ENCODE results near the gene CDKN2C.

DNA sequence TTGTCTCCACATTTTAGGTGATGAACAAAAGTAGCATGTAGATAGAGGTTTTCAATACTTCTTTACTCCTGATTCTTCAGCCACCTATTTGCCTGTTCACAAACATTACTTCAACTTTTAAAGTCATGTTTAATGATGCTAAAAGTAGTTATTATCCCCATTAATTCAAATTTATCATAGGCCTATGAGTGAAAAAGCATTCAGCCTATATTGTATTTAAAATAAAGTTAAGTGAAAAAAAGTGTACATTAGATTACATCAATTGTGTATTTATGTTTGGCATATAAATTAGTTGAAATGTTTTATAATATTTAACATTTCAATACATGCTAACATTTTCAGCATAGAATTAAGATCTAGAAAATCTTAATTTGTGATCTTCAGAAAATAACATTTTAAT lies 10.5 kb downstream of the CDKN2C start:
- TF ChIP-seq, protein P1, sequence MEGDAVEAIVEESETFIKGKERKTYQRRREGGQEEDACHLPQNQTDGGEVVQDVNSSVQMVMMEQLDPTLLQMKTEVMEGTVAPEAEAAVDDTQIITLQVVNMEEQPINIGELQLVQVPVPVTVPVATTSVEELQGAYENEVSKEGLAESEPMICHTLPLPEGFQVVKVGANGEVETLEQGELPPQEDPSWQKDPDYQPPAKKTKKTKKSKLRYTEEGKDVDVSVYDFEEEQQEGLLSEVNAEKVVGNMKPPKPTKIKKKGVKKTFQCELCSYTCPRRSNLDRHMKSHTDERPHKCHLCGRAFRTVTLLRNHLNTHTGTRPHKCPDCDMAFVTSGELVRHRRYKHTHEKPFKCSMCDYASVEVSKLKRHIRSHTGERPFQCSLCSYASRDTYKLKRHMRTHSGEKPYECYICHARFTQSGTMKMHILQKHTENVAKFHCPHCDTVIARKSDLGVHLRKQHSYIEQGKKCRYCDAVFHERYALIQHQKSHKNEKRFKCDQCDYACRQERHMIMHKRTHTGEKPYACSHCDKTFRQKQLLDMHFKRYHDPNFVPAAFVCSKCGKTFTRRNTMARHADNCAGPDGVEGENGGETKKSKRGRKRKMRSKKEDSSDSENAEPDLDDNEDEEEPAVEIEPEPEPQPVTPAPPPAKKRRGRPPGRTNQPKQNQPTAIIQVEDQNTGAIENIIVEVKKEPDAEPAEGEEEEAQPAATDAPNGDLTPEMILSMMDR (IDR thresholded peaks at IDR 0.05; ENCODE audit: poor library complexity), result no peak
- TF ChIP-seq EZH2 (IDR thresholded peaks at IDR 0.05; ENCODE audit: borderline replicate concordance), result no peak
